GM18907 (cell line): Measurements from ENCODE around the gene ST3GAL2.
"Not testable (repeated sequence)": the region's sequence is repeated elsewhere in the genome, so short reads cannot be mapped to it uniquely, and the experiment has no call there.

Experiments
- ATAC-seq: cut with Tn5 transposase; IDR thresholded peaks from one replicate; pipeline ENCODE4 v1.9.1; 2021; ENCODE audit warnings: mild to moderate bottlenecking, moderate library complexity; ENCODE audit not compliant: unreplicated experiment

The ST3GAL2 gene

DNA sequence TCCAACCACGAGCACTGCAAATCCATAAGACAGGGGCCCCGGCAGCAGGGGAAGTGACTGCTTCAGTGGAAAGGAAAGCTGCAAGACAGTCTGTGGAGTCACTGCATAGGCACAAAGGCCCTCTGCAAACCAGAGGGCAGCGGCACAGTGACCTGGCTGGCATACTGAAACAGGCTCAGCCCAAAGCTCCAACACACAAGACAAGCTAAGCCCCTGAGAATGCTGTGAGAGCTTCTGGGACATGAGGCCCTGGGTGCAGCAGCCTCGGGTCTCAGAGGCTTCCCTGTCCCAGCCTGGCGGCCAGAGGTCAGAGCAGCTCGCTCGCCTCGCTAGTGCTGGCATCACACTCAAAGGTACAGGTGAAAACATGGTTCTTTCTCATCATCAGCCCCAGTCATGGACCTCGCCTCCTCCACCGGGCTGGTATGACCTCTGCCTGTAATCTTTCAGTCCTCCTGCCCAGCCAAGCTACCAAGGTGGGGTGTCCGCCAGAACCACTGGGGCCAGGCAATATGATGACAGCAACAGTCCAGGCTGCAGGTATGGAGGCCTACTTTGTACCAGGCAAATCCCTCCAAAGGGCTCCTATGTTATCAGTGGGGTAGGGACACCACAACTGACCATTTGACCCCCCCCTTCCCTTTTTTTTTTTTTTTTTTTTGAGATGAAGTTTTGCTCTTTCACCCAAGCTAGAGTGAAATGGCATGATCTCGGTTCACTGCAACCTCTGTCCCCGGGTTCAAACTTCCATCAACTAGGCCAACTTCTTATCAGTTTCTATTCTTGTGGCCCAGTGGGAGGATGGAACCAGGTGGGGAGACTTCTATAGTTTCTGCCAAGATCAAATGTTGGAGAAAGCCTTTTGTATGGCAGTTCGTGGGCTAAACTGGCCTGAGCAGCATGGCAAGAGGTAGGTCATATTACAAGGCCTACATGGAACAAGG is 19.2 kb downstream of the ST3GAL2 start:
- no peak for ATAC-seq

DNA sequence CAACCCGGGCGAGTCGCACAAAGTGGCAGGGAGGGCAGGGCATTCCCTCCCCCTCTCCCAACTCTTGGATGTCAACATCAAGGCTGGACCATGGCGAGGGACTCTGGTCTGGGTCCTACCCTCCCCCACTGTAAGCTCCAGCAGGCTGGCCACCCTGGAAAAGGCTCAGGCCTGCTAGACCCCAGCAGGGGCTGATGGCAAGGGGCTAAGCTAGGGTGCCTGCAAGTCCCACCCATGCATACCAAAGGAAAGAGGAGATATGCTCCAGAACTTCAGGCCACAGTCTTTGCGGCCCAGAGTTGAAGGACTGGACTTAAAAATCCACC is 19.9 kb downstream of the ST3GAL2 start:
- ATAC-seq = no peak

DNA sequence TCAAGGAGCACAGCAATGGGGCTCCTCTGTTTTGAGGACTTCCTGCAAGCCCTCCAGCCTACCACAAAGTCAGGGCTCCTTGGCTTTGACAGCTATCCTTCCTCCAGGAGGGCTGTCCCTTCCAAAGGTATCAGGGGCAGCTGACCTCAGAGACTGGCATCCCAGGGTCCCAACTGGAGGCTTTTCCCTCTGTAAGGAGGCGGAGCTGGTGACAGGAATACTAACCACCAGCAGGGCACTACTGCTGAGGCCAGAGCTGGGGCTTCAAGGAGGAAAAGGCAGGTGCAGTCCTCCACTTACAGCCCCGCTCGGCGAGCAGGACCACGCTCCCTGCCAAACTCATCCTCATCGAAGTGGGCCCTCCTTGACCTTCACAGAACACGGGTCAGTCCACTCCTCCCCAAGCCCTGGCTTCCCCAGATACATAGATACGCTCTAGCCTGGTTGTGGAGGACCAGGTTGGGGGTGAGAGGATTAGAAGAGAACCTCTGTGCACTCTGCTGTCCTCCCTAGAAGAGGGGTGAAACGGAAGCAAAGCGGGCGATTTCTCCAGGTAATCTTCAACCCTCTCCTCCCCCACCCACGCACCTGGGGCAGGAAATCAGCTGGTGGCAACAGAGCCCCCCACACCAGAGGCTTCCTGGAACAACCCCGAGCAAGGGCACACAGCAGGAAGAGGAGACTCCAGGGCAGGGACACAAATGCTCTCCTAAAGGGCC is 20.5 kb downstream of the ST3GAL2 start:
- ATAC-seq = no peak

DNA sequence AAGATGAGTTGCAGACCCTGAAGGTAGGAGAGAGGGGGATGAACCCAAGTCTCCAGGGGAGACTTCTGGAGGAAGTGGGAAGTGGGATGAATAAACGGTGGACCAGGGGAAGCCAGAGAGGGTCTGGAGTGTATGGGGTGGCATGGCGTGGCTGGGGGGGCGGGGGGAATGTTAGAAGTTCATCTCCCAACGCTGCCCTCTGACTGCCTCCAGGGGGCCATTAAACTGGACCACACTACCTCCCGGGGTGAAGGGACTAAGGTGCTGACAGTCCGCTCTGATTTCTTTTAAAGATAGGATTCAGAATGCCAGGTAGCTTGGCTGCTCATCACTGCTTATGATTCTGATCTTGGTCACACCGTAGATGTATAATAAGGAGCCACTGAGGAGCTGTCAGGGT is 21.2 kb downstream of the ST3GAL2 start:
- no peak for ATAC-seq

DNA sequence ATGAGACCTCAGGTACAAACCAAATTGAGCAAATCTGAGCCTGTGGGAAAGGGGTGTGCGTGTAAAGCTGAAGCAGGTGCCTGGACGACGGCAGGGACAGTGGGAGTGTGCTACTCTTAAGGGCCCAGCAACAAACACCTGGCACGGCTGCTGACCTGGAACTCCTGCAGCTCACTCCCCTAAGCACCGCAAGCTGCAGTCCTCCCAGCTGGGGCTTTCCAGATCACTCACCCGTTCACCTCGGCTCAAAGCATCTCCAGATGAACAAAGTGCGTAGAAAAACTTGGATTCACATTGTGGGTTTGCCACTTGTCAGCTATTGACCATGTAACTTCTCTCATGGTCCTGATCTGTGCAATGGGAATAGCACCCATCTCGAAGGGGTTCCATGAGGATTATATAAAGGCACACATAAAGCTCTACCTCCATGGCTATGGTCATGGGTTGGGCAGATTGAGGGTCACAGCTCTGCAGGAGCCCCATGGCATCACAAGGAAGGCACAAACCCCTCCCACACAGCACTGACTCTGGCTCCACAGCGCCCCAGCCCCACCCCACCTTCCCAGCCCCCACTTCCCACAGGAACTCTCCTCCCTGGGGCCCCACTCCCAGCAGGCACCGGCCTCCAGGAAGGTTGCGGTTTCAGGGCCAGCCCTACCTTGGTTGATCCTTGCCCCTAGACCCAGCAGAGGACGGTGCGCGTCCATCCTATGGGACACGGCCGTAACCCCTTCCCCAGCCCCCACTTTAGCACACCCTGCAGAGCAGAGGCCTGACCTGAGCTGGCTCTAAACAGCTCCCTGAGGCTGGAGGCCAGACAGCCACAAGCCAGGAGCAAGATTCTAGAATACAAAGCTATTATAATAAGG is 21.9 kb downstream of the ST3GAL2 start:
- ATAC-seq = peak; percentile 73

DNA sequence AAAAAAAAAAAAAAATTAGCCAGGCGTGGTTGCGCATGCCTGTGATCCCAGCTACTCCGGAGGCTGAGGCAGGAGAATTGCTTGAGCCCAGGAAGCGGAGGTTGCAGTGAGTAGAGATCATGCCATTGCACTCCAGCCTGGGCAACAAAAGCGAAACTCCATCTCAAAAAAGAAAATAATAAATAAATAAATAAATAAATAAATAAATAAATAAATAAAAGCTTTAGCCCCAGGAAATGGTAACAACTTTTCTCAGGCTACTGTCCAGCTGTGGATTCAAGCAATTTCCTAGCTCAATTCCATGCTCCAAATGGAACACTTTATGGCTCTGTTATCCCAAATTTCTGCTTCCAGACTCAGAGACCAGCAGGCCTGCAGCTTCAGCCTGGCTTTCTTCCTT is 25.3 kb downstream of the ST3GAL2 start:
- not testable (repeated sequence) for ATAC-seq

DNA sequence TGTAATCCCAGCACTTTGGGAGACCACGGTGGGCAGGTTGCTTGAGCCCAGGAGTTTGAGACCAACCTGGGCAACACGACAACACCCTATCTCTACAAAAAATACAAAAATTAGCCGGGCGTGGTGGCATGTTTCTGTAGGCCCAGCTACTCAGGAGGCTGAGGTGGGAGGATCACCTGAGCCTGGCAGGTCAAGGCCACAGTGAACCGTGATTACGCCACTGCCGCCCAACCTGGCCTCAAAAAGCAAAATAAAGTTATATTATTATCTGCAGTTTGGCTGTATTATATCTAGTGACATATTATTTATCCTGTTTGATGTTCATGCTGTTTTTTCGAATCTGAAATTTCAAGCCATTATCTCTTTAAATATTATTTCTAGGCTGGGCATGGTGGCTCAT is 26.5 kb downstream of the ST3GAL2 start:
- no peak for ATAC-seq

DNA sequence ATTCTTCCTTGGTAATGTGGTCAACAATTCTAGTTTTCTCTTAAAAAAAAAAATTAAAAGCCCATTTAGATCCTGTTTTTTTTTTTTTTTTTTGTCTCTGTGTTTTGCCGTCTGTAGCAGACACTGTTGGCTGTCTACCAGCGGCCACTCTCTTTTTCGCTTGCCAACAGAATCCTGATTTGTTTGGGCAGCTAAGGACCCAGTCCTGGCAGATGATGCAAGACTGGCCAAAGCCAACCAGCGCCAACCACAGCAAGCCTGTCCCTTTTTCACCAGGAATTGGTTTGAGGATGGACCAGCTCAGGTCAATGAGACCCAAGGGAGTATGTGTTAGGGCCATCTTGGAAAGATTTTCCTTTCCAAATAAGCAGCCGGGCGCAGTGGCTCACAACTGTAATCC is 28.2 kb downstream of the ST3GAL2 start:
- no peak for ATAC-seq

DNA sequence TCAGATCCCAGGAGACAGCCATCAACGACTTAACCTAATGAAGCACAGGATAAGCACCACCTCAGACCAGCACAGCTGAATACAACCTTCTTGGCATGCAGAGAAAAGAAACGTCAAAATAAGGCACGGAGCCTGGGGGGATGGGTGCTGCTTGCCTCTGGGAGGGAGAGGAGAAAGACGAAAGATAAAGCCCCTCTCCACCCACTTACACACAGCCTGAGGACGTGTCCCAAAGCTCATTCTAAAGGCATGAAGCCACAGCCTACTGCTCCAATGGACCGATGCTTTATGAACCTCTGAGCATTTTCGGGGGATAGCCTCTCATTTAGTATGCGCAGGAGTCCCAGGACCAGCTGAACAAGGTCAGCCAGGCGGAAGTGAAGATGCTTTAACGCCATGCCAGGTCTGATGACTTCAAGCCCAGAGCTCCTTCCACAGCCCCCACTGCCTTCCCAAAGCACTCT is 31.1 kb downstream of the ST3GAL2 start:
- ATAC-seq = no peak

DNA sequence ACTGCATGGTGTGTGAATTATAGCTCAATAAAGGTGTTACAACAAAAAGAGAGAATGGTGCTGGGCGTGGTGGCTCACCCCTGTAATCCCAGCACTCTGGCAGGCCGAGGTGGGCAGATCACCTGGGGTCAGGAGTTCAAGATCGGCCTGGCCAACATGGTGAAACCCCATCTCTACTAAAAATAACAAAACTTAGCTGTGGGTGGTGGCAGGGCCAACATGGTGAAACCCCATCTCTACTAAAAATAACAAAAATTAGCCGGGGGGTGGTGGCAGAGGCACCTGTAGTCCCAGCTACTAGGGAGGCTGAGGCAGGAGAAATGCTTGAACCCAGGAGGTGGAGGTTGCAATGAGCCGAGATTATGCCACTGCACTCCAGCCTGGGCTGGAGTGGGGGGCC is 32.8 kb downstream of the ST3GAL2 start:
- ATAC-seq = not testable (repeated sequence)

DNA sequence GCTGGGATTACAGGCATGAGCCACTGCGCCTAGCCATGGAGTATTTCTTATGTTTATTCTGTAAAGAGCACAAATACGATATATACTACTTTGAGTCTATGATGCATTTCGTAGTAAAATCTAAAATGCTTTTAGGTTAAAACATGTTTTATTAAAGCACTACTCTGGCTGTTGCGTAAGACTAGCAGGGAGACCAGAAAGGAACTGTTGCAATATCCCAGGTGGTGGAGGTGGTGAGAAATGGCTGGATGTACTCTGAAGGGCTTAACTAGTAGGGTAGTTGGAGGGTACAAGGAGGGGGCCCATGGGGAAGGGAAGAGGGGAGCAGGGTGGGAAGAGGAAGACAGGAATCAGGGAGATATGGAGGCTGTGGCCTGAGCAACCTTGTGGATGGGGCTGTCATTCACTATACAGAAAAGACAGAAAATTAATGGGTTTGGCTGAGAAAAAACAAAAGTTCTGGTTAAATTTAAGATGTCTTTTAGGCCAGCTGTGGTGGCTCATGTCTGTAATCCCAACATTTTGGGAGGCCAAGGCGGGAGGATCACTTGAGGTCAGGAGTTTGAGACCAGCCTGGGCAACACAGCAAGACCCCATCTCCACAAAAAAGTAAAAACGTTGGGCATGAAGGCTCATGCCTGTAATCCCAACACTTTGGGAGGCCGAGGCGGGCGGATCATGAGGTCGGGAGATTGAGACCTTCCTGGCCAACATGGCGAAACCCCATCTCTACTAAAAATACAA is 35.8 kb downstream of the ST3GAL2 start:
- no peak for ATAC-seq

DNA sequence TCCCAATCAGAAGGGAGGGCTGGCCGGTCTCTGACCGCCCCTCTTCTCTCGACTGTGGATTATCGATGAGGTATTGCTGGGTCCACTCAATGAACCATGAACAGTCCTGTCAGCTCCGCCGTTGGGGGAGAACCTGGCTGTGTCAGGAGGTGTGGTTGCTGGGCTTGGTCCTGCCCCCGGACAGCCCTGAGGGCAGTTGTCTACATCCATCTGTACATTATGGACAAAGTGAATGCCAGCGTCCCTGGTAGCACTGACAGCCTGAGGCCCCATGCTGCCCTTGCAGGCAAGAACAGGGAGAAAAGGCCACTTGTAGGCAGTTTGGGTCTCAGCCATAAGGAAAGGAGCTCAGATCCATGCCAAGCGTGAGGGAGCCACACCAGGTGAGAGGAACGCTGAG is 38.9 kb downstream of the ST3GAL2 start:
- no peak for ATAC-seq

DNA sequence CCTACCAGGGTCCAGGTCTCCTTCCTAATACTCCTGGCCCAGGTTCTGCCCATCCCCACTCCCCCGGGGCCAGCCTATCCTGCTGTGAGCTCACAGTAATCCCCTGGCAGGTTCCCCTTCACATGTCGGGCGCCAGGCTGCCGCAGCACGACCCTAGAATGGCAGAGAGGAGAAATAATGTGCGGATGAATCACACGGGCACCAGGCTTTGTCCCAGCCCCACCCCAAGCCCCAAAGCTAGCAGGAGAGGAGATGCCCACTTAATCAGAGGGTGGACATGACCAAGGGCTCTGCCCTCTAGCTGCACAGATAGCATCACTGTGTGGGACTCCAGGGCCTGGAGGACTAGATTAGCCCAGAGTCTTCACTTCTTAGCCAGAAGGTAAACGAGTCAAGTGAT is 39.5 kb downstream of the ST3GAL2 start:
- ATAC-seq = no peak

DNA sequence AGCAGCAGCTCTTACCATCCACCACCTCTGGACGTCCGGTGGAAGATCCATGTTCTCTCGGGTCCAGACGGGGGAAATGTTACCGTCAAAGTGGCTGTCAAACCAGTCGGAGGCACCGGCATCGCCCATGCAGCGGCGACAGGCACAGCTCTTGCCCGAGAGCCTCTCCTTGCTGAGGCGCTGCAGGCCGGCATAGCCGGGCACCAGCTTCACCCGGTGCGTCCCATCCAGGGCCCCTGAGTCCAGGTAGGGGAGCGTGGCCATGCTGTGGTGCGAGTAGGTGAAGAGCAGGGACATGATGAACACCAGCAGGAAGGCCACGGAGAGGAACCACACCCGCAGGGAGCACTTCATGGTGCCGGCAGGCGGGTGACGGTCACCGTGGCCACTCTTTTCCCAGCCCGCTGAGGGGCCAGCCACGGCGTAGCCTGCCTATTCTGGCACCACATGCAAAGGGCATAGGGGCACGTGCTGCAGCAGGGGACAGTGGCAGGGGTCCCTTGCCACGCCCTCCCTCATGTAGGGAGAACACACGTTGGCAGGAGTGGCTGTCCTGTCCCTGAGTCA is 40.6 kb downstream of the ST3GAL2 start:
- ATAC-seq = no peak

DNA sequence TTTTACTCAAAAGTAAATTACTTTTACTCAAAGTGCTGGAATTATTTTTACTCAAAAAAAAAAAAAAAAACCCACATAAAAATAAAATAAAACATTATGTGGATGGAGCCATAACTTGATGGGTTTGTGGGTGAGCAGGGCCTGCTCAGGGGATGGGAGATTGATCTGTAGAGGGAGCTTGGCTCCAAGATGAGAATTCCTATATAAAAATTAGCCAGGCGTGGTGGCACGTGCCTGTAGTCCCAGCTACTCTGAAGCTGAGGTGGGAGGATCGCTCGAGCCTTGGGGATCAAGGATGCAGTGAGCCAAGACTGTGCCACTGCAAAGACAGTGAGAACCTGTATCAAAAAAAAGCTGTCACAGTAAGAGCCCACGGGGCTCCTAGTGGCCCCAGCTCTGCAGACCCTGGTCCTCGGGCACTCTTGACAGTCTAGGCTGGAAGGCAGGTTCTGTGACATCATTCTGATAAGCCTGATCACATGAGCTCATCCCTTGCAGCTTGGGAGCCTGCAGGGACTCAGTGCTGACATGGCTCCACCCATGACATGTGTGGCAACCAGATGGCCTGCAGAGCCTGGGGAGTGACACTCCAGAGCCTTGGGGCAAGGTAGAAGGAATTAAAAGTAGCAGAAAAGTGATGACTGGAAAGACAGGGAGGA is 42.5 kb downstream of the ST3GAL2 start:
- no peak for ATAC-seq

DNA sequence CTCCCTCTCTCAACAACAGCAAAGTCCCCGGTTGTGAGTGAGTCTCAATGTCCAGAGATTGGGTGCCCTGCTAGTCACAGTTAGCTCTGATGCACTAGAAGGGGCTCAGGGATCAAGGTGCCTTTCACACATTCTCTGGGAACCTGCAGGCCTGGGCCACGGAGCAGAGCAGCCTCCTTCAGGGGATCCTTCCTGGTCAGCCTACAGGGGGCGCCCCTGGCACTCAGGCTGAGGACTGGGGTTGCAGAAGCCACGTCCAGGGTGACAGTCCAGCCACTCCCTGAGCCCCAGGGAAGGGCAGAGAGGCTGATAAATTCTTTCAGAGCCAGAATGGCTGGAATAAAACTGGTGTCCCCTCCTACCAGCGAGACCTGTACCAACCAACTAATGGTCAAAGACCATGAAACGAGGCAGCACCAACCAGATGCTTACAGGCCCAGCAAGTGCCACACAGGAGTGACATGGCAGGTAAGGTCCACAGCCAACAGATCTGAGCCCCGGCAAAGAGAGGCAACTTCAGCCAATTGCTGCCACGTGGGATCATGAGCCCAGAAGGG is 43.5 kb downstream of the ST3GAL2 start:
- ATAC-seq = no peak

DNA sequence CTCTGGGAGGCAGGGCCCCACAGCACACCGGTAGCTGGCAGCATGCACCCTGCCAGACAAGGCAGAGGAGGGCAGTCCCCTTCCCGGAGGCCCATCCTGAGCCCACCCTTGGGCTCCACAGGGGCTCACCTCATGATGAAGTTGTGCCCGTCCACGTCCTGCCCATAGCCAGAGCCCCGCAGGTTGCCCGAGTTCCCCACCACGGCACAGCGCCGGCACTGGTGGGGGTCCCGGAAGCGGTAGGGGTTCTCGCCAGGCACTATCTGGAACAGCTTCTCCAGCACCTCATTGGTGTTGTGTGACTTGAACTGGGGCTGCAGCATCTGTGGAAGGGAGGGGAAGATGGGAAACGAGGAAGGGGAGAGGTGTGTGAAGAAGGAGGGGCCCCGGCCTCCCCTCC is 44.0 kb downstream of the ST3GAL2 start:
- no peak for ATAC-seq

DNA sequence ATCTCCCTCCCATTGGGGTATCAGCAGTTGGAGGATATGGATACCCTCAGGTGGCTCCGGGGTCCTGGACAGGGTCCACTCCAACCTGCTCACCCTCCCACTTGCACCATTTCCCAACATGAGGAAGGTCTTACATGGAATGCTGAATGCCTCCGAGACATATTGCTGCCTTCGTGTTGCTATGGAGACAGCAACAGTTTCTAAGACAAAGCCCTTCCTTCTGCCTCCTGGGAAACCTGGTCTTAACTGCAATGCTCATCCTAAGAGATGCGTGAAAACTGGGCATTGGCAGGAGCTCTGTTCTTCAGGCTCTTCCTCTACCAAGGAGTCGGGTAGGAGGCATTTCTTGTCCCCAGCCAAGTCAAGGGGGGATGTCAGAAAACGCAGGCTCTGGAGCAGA is 45.2 kb downstream of the ST3GAL2 start:
- ATAC-seq = no peak

DNA sequence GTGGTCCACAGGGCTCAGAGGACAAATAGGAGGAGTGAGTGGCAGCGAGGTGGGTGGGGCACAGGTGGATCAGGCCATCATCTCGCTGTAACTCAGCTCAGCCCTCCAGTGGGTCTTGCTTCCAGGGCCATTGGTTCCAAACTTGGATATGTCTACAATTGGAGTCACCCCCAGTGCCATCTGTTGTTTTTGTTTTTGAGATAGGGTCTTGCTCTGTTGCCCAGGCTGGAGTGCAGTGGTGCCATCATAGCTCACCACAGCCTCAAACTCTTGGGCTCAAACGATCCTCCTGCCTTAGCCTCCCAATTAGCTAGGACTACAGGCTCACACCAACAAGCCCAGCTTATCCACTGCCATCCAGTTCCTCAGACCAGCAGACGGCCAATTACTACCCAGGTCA is 46.3 kb downstream of the ST3GAL2 start:
- ATAC-seq = no peak
